ENCODE data around the gene RCL1. TPM values are rescaled to one million over a fixed set of nuclear protein-coding genes. Genes with fewer than 3 reads are reported as not detected.
A peak's percentile ranks its signal among the peaks of the same experiment; 100 is the strongest.

Gene RCL1
- total and polyA plus RNA-seq, 2 of the 13 experiments (the other 11 are each of a cell fraction or from before 2014, with no cell fraction given): 22.3 to 31.6 TPM

- TF ChIP-seq, protein P1, sequence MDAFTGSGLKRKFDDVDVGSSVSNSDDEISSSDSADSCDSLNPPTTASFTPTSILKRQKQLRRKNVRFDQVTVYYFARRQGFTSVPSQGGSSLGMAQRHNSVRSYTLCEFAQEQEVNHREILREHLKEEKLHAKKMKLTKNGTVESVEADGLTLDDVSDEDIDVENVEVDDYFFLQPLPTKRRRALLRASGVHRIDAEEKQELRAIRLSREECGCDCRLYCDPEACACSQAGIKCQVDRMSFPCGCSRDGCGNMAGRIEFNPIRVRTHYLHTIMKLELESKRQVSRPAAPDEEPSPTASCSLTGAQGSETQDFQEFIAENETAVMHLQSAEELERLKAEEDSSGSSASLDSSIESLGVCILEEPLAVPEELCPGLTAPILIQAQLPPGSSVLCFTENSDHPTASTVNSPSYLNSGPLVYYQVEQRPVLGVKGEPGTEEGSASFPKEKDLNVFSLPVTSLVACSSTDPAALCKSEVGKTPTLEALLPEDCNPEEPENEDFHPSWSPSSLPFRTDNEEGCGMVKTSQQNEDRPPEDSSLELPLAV (CRISPR knock-in tag; conservative IDR thresholded peaks at IDR 0.05; ENCODE audit: low read depth): no peak
- TF ChIP-seq, protein P2, sequence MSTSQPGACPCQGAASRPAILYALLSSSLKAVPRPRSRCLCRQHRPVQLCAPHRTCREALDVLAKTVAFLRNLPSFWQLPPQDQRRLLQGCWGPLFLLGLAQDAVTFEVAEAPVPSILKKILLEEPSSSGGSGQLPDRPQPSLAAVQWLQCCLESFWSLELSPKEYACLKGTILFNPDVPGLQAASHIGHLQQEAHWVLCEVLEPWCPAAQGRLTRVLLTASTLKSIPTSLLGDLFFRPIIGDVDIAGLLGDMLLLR (CRISPR knock-in tag; IDR thresholded peaks at IDR 0.05): no peak
- TF ChIP-seq ZNF605 (CRISPR knock-in tag; IDR thresholded peaks at IDR 0.05) (no peak), HNF4G (IDR thresholded peaks at IDR 0.05; ENCODE audit: borderline replicate concordance, low read depth, low read length) (peak; percentile 67; the same call in 1 of the 2 replicates), HNF4G (CRISPR knock-in tag; IDR thresholded peaks at IDR 0.05; ENCODE audit: borderline replicate concordance, low read depth) (no peak), NFKB2 (CRISPR knock-in tag; IDR thresholded peaks at IDR 0.05; ENCODE audit: borderline replicate concordance) (no peak), ZGPAT (CRISPR knock-in tag; IDR thresholded peaks at IDR 0.05) (no peak), RFX3 (CRISPR knock-in tag; IDR thresholded peaks at IDR 0.05) (no peak), RAD21 (CRISPR knock-in tag; IDR thresholded peaks at IDR 0.05) (no peak), ZNF75D (CRISPR knock-in tag; IDR thresholded peaks at IDR 0.05; ENCODE audit: borderline replicate concordance) (no peak), EZH2 (conservative IDR thresholded peaks at IDR 0.05; ENCODE audit: low read depth, low read length) (no peak), FOXJ3 (CRISPR knock-in tag; IDR thresholded peaks at IDR 0.05; ENCODE audit: borderline replicate concordance) (0 out of 2 replicates have a peak, but pooled peaks have one; percentile 34), NCOA2 (CRISPR knock-in tag; IDR thresholded peaks at IDR 0.05) (no peak), GATAD1 (CRISPR knock-in tag; IDR thresholded peaks at IDR 0.05) (no peak), KLF6 (CRISPR knock-in tag; IDR thresholded peaks at IDR 0.05) (no peak), ZNF597 (CRISPR knock-in tag; IDR thresholded peaks at IDR 0.05) (no peak), HNF4A (CRISPR knock-in tag; IDR thresholded peaks at IDR 0.05) (peak; percentile 76; the same call in 1 of the 2 replicates), ZNF143 (CRISPR knock-in tag; IDR thresholded peaks at IDR 0.05) (no peak), RBM22 (optimal IDR thresholded peaks at IDR 0.05; ENCODE audit: low read length) (no peak), ZNF253 (CRISPR knock-in tag; IDR thresholded peaks at IDR 0.05; ENCODE audit: borderline replicate concordance) (no peak), KDM2A (CRISPR knock-in tag; IDR thresholded peaks at IDR 0.05; ENCODE audit: borderline replicate concordance, low read depth) (no peak), TGIF2 (CRISPR knock-in tag; IDR thresholded peaks at IDR 0.05) (no peak)
- TF ChIP-seq, protein P3, sequence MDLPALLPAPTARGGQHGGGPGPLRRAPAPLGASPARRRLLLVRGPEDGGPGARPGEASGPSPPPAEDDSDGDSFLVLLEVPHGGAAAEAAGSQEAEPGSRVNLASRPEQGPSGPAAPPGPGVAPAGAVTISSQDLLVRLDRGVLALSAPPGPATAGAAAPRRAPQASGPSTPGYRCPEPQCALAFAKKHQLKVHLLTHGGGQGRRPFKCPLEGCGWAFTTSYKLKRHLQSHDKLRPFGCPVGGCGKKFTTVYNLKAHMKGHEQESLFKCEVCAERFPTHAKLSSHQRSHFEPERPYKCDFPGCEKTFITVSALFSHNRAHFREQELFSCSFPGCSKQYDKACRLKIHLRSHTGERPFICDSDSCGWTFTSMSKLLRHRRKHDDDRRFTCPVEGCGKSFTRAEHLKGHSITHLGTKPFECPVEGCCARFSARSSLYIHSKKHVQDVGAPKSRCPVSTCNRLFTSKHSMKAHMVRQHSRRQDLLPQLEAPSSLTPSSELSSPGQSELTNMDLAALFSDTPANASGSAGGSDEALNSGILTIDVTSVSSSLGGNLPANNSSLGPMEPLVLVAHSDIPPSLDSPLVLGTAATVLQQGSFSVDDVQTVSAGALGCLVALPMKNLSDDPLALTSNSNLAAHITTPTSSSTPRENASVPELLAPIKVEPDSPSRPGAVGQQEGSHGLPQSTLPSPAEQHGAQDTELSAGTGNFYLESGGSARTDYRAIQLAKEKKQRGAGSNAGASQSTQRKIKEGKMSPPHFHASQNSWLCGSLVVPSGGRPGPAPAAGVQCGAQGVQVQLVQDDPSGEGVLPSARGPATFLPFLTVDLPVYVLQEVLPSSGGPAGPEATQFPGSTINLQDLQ (CRISPR knock-in tag; IDR thresholded peaks at IDR 0.05): no peak
- TF ChIP-seq, protein P4, sequence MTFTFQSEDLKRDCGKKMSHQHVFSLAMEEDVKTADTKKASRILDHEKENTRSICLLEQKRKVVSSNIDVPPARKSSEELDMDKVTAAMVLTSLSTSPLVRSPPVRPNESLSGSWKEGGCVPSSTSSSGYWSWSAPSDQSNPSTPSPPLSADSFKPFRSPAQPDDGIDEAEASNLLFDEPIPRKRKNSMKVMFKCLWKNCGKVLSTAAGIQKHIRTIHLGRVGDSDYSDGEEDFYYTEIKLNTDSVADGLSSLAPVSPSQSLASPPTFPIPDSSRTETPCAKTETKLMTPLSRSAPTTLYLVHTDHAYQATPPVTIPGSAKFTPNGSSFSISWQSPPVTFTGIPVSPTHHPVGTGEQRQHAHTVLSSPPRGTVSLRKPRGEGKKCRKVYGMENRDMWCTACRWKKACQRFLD (CRISPR knock-in tag; IDR thresholded peaks at IDR 0.05; ENCODE audit: borderline replicate concordance): no peak
These were observed 49.5 kb downstream of the RCL1 start (continued) for GRCh38 chr9:4842213-4842612.

Data from HepG2 (cell line).